ENCODE results near the gene WDR90. TPM values are rescaled to one million over a fixed set of nuclear protein-coding genes. Genes with fewer than 3 reads are reported as not detected.

WDR90 gene
- polyA plus RNA-seq, 4 donors = 26.1 to 76.2 (median 35.0) TPM

- DNase-seq (ENCODE audit: low read depth in 4 of 4, low spot score in 3 of 4) = no peak
Observed at GRCh38 chr16:674214-674881, 25.2 kb downstream of the WDR90 start.

GRCh38 chr16:674968-675883 lies 26.1 kb downstream of the WDR90 start, which contains the start of gene RHBDL1:
TSS of gene RHBDL1 (plus strand) at chr16:675671. CDS start at chr16:675791, 120 bp downstream.
- no peak for DNase-seq (ENCODE audit: low read depth in 4 of 4, low spot score in 3 of 4)

- DNase-seq (ENCODE audit: low read depth in 4 of 4, low spot score in 3 of 4) = no peak
Observed at GRCh38 chr16:675884-676564, 26.9 kb downstream of the WDR90 start.

- DNase-seq (ENCODE audit: low read depth in 4 of 4, low spot score in 3 of 4) = no peak
Observed at GRCh38 chr16:676565-676902, 27.4 kb downstream of the WDR90 start.

- DNase-seq (ENCODE audit: low read depth in 4 of 4, low spot score in 3 of 4) = no peak
Observed at GRCh38 chr16:676913-677312, 27.7 kb downstream of the WDR90 start.

- DNase-seq (ENCODE audit: low read depth in 4 of 4, low spot score in 3 of 4) = no peak
Observed at GRCh38 chr16:677316-678190, 28.4 kb downstream of the WDR90 start.

GRCh38 chr16:678209-678857 lies 29.2 kb downstream of the WDR90 start:
- DNase-seq (ENCODE audit: low read depth in 4 of 4, low spot score in 3 of 4) = no peak

GRCh38 chr16:678858-679813 lies 30.0 kb downstream of the WDR90 start:
- no peak for DNase-seq (ENCODE audit: low read depth in 4 of 4, low spot score in 3 of 4)

- DNase-seq (ENCODE audit: low read depth in 4 of 4, low spot score in 3 of 4) = peak in 2 of 4 donors; percentile 57 to 66
Observed at GRCh38 chr16:679814-680624, 30.9 kb downstream of the WDR90 start, which contains the start of gene STUB1. TSS of gene STUB1 (plus strand) at chr16:680410. CDS start at chr16:680526, 116 bp downstream.

GRCh38 chr16:680625-680945 lies 31.4 kb downstream of the WDR90 start:
- no peak for DNase-seq (ENCODE audit: low read depth in 4 of 4, low spot score in 3 of 4)

GRCh38 chr16:680967-681745 lies 32.0 kb downstream of the WDR90 start:
- DNase-seq (ENCODE audit: low read depth in 4 of 4, low spot score in 3 of 4) = no peak

GRCh38 chr16:681746-682427 lies 32.7 kb downstream of the WDR90 start:
- no peak for DNase-seq (ENCODE audit: low read depth in 4 of 4, low spot score in 3 of 4)

GRCh38 chr16:682493-683395 lies 33.6 kb downstream of the WDR90 start:
- no peak for DNase-seq (ENCODE audit: low read depth in 4 of 4, low spot score in 3 of 4)

- no peak for DNase-seq (ENCODE audit: low read depth in 4 of 4, low spot score in 3 of 4)
Observed at GRCh38 chr16:683396-684070, 34.4 kb downstream of the WDR90 start.

Measured in left renal pelvis (tissue), 4 donors.